GM12864 (cell line): Measurements from ENCODE around the gene LRP5.

Source experiments
- DNase-seq: peaks from one replicate; pipeline ENCODE4 v3.0.0-alpha.2; 2011; ENCODE audit warnings: low read depth
- H3K4me3 ChIP-seq: 2 replicates; pipeline ENCODE4 v1.5.1; 2011; ENCODE audit warnings: mild to moderate bottlenecking, low read depth, low read length, control low read depth
- CTCF ChIP-seq: IDR thresholded peaks from 2 replicates; pipeline ENCODE4 v1.5.1; 2011; ENCODE audit warnings: low read depth, mild to moderate bottlenecking, moderate library complexity, low read length, control low read depth, inconsistent platforms; ENCODE audit errors: missing control alignments

Gene LRP5

GRCh38 chr11:68364581-68364980 lies 52.2 kb downstream of the LRP5 start:
- no peak overlapping the region for H3K4me3 ChIP-seq
- DNase-seq: no peak
- TF ChIP-seq CTCF: no peak

GRCh38 chr11:68365943-68366435 lies 53.6 kb downstream of the LRP5 start:
- DNase-seq: no peak
- H3K4me3 ChIP-seq: no peak overlapping the region
- TF ChIP-seq CTCF: no peak

- H3K4me3 ChIP-seq: no peak overlapping the region
These were observed 54.9 kb downstream of the LRP5 start for GRCh38 chr11:68367252-68367651.

DNA sequence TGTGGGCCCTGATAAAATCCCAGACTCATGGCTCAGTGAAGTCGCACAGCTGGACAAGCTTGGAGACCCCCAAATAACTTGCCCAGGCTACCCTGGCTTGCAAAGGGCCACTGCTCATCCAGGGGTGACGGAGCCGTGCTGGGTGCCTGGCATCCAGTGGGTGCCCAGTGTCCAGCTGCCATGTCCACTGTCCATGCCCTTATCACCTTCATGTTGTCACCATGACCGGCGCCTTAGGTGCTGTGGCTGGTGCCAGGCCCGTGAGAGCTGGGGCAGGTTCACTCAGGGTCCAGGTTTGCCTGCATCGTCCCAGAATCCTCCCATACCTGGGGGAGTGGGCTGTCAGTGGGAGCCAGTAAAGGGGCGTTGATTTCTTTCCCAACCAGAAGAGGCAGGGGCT lies 57.4 kb downstream of the LRP5 start:
- TF ChIP-seq CTCF: no peak
- no peak for DNase-seq
- no peak overlapping the region for H3K4me3 ChIP-seq

More at GRCh38 chr11:68367252-68367651, 54.9 kb downstream of the LRP5 start:
- no peak for TF ChIP-seq CTCF
- DNase-seq: no peak

DNA sequence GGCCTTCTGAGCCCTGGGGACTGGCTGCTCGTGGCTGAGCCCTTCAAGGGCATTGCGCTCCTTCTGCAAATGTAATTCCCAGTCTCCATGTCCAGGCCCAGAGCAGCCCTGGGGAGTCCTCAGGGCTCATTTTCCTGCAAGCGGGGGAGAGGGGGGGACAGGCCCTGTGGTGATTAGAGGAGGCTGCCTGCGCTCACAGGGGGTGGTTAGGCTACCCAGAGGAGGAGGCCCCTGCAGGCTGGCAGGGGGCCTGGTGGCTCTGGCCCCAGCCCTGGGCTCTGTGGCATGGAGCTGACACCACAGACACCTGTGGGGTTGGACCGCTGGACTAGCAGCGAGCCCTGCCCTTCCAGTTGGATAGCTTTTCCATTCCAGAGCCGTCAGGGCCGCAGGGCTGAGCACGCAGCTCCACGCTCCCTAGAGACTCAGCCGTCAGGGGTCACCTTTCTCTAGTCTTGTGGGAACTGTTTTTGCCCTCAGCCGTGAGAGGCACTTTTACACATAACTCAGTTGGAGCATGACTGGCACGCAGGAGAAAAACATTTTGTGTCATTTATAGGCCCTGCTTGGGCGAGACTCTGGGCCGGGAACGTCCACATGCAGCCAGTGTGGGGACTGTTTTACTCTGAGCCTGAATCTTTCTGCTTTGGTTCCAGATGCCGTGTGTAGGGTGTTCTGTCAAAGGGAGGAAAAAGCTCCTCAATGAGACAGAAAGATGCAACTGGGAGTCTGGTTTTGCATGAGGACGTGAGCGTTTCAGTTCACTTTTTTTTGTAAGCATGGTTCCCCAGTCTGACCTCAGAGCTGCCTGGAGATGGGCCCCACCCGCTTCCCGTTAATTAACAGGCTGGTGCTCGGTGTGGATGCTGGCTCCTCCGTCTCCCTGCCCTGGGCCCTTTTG lies 58.1 kb downstream of the LRP5 start:
- peak; percentile 85 for DNase-seq
- TF ChIP-seq CTCF: no peak
- H3K4me3 ChIP-seq: no peak overlapping the region

GRCh38 chr11:68371171-68372041 lies 59.0 kb downstream of the LRP5 start:
- no peak overlapping the region for H3K4me3 ChIP-seq
- peak; percentile 1 for TF ChIP-seq CTCF
- no peak for DNase-seq
